Measurements from ENCODE around the gene CRACR2A.
A peak's percentile ranks its signal among the peaks of the same experiment; 100 is the strongest.

The CRACR2A gene

DNA sequence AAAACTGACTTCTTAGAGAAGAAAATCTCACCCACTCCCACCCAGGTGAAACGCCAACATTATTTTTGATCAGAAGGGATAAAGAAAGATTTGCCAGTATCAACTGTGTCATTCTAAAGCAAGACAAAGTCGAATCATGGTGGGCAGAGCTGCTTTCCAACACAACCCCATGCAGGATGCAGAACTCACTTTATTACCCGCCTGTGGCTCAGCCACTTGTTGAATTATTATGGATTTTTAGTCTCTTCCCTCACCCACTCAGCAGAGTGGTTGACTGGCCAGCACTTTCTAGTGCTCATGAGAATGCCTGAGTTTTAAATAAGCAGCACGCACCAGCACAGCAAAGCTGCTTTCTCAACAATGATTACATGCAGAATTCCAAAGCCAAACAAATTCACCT is 32.1 kb downstream of the CRACR2A start:
- no peak for TF ChIP-seq CTCF (IDR thresholded peaks at IDR 0.05; ENCODE audit: control extremely low read depth, extremely low read depth, low read depth, missing control alignments)
- ChIA-PET CTCF (no interaction called here), POLR2A (no interaction called here)
- DNase-seq (ENCODE audit: extremely low spot score), result no peak

DNA sequence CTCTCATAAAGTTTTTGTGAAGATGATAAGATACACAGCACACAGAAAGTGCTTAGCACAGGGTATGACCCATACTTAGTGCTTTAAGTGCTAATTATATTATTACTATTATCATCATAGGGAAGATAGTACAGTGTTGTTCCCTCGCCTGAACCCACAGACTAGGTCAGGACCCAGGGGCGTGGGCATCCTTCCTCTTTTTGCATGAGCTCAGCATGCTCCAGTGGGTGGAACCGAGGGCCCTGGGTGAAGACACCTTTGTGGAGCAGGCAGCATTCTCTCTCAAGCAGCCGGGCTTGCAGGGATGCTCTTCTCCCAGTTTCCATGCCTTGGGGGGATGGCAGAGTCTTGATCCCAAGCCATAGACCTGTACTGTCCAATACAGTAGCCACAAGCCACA is 34.8 kb downstream of the CRACR2A start:
- peak; percentile 22 for DNase-seq (ENCODE audit: extremely low spot score)
- ChIA-PET POLR2A (no interaction called here), CTCF (no interaction called here)
- no peak for TF ChIP-seq CTCF (IDR thresholded peaks at IDR 0.05; ENCODE audit: control extremely low read depth, extremely low read depth, low read depth, missing control alignments)

- ChIA-PET CTCF (no interaction called here), POLR2A (no interaction called here)
- no peak for TF ChIP-seq CTCF (IDR thresholded peaks at IDR 0.05; ENCODE audit: control extremely low read depth, extremely low read depth, low read depth, missing control alignments)
- no peak for DNase-seq (ENCODE audit: extremely low spot score)
These were observed 35.5 kb downstream of the CRACR2A start for GRCh38 chr12:3717283-3717898.

DNA sequence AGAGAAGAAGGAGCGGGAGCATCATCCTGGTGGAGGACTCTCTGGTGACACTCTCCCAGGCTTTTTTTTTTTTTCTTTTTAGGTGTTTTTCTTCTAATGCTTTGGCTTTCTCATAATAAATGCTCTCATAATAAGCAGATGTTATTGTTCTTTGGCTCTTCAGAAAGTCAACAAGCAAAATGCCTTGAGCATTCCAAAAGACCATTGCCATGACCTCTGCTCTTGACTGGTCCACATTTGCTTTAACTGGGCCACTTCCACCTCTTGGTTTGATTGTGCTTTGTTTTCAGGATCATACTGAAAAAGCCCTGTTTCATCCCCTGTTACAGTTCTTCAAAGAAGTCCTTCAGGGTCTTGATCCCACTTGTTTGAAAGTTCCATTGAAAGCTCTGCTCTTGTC is 36.9 kb downstream of the CRACR2A start:
- ChIA-PET POLR2A (no interaction called here), CTCF (interaction anchor here (1.2 to 1.7 kb wide), 3 partner anchors 9 to 88 kb away, joined by 3 to 6 read pairs (median 5); no protein-coding TSS in a partner anchor)
- no peak for TF ChIP-seq CTCF (IDR thresholded peaks at IDR 0.05; ENCODE audit: control extremely low read depth, extremely low read depth, low read depth, missing control alignments)
- DNase-seq (ENCODE audit: extremely low spot score), result no peak

GRCh38 chr12:3713947-3714346 is 39.0 kb downstream of the CRACR2A start:
- DNase-seq (ENCODE audit: extremely low spot score), result no peak
- ChIA-PET CTCF (interaction anchor here (1.3 to 1.8 kb wide), 3 partner anchors 9 to 64 kb away, joined by 3 to 4 read pairs (median 3); no protein-coding TSS in a partner anchor), POLR2A (no interaction called here)
- TF ChIP-seq CTCF (IDR thresholded peaks at IDR 0.05; ENCODE audit: control extremely low read depth, extremely low read depth, low read depth, missing control alignments), result no peak

DNA sequence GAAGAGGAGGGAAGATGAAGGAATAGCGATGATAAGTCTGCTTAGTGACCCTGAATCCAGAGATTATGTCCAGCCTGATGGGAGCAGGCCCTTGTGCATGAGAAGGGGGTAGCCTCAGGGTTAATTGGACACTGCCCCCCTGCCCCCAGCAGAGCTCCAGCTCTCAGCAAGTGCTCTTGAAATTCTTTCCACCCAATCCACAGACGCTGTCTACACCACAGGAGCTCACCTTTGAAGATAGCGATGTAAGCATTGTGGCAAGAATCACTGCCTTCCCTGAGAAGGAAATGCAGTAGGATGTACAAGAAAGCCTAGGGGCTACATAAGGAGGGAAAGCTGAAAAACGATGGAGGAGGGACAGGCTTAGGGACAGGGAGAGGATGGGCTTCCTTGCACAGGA is 39.4 kb downstream of the CRACR2A start:
- no peak for TF ChIP-seq CTCF (IDR thresholded peaks at IDR 0.05; ENCODE audit: control extremely low read depth, extremely low read depth, low read depth, missing control alignments)
- ChIA-PET POLR2A (no interaction called here), CTCF (interaction anchor here (1.3 to 1.8 kb wide), 3 partner anchors 9 to 64 kb away, joined by 3 to 4 read pairs (median 3); no protein-coding TSS in a partner anchor)
- DNase-seq (ENCODE audit: extremely low spot score), result no peak
